Activated T-cell treated with anti-CD3 and anti-CD28 coated beads for 48 hours (primary cell): ENCODE measurements around the gene ANO6.
"Not testable (repeated sequence)": the region's sequence is repeated elsewhere in the genome, so short reads cannot be mapped to it uniquely, and the experiment has no call there.

Experiments used
- DNase-seq: peaks from one replicate; pipeline ENCODE4 v3.0.0-alpha.2; 2020; ENCODE audit warnings: low read depth

The ANO6 gene

GRCh38 chr12:45314770-45315169 lies 98.9 kb downstream of the ANO6 start:
- DNase-seq: no peak

GRCh38 chr12:45315462-45315861 lies 99.6 kb downstream of the ANO6 start:
- DNase-seq: no peak

GRCh38 chr12:45317261-45317660 lies 101.4 kb downstream of the ANO6 start:
- DNase-seq: not testable (repeated sequence)

GRCh38 chr12:45322810-45323209 lies 106.9 kb downstream of the ANO6 start:
- DNase-seq: no peak

GRCh38 chr12:45324391-45324790 lies 108.5 kb downstream of the ANO6 start:
- no peak for DNase-seq

- no peak for DNase-seq
Measured at GRCh38 chr12:45326358-45326975, 110.6 kb downstream of the ANO6 start.

GRCh38 chr12:45327823-45328383 lies 112.0 kb downstream of the ANO6 start:
- DNase-seq: no peak

- no peak for DNase-seq
Measured at GRCh38 chr12:45329238-45329637, 113.3 kb downstream of the ANO6 start.

- DNase-seq: no peak
Measured at GRCh38 chr12:45329702-45330101, 113.8 kb downstream of the ANO6 start.

GRCh38 chr12:45331552-45331951 lies 115.7 kb downstream of the ANO6 start:
- no peak for DNase-seq

- DNase-seq: no peak
Measured at GRCh38 chr12:45334396-45334795, 118.5 kb downstream of the ANO6 start.

- no peak for DNase-seq
Measured at GRCh38 chr12:45336331-45336730, 120.4 kb downstream of the ANO6 start.

- DNase-seq: no peak
Measured at GRCh38 chr12:45336762-45337596, 121.1 kb downstream of the ANO6 start.

GRCh38 chr12:45337835-45338234 lies 121.9 kb downstream of the ANO6 start:
- DNase-seq: no peak

GRCh38 chr12:45338272-45338671 lies 122.4 kb downstream of the ANO6 start:
- no peak for DNase-seq

GRCh38 chr12:45339035-45339434 lies 123.1 kb downstream of the ANO6 start:
- DNase-seq: no peak

GRCh38 chr12:45342171-45342570 lies 126.3 kb downstream of the ANO6 start:
- DNase-seq: no peak

- no peak for DNase-seq
Measured at GRCh38 chr12:45342848-45343247, 127.0 kb downstream of the ANO6 start.

GRCh38 chr12:45343269-45344051 lies 127.6 kb downstream of the ANO6 start:
- DNase-seq: no peak

GRCh38 chr12:45348311-45348710 lies 132.4 kb downstream of the ANO6 start:
- no peak for DNase-seq

- DNase-seq: no peak
Measured at GRCh38 chr12:45348986-45349385, 133.1 kb downstream of the ANO6 start.

GRCh38 chr12:45349916-45350315 lies 134.0 kb downstream of the ANO6 start:
- no peak for DNase-seq

- no peak for DNase-seq
Measured at GRCh38 chr12:45350861-45351260, 135.0 kb downstream of the ANO6 start.
